GM21390 (cell line): ENCODE results near the gene CBX6.

Source experiments
- ATAC-seq: cut with Tn5 transposase; IDR thresholded peaks from one replicate; pipeline ENCODE4 v1.9.1; 2021; ENCODE audit not compliant: unreplicated experiment

Gene CBX6

DNA sequence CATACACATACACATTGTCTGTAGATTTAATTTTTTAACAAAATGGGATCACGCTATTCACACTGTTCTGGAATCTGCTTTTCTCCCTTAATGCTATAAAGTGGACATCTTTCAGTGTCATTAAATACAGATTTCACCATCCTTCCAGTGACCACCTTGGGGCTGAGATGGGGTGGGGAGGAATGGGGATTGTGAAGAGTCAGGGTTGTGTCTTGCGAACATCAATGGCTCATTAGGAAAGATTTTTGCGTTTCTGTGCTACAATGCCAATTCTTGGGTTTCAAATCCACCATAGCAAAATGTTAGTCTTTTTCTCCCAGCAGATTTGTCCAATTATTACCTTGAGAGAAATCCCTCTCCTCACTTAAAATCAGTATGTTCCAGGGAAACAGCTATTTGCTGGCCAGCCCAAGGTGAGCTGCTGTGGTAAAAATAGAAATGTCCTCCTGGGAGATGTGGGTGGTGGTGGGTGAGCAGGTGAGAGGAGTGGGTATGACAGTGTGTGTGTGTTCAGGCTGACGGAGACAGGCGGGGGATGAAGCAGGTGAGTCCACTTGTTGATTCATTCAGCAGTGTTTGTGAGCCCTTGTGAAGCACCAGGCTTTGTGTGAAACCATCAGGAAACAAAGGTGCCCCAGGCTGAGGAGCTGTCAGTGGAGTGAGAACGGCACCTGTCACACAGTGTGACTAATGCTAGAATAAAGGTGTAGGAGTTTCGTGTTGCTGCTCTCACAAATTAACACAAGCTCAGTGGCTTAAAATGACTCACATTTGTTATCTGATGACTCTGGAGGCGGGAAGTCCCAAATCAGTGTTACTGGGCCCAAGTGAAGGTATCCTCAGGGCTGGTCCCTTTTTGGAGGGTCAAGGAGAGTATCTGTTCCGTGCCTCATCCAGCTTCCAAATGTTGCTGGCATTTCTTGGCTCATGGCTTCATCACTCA is 1.7 kb upstream of the CBX6 start:
- ATAC-seq = no peak

- ATAC-seq = no peak
These were observed 824 bp upstream of the CBX6 start for GRCh38 chr22:38872831-38873248.

GRCh38 chr22:38871360-38872171 is 450 bp downstream of the CBX6 start:
- peak; percentile 13 for ATAC-seq

DNA sequence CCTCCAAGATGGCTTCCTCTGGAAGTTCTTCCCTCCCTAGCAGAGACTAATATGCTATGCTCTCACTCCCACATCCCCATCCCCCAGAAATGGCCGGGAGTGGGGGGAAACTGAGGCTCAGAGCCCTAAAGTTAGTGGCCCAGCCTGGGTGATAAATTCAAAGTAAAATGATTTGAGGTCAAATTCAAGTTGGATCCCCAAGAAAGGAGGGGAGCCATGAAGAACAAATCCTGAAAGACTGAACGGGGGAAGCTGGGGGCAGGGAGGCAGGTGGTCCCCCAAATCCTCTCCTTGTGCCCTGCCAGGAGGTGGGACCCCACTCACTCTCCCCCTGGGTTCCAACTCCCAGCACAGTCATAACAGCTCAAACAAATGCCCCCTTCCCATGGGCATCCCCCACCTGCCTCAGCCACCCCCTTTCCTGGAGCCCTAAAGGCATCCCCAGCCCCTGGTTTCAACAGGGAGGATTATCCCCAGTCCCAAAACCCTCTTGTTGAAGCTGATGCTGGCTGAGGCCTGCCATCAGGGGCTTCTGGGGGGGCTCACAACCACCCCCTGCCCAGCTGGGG is 1.1 kb downstream of the CBX6 start:
- ATAC-seq = no peak

DNA sequence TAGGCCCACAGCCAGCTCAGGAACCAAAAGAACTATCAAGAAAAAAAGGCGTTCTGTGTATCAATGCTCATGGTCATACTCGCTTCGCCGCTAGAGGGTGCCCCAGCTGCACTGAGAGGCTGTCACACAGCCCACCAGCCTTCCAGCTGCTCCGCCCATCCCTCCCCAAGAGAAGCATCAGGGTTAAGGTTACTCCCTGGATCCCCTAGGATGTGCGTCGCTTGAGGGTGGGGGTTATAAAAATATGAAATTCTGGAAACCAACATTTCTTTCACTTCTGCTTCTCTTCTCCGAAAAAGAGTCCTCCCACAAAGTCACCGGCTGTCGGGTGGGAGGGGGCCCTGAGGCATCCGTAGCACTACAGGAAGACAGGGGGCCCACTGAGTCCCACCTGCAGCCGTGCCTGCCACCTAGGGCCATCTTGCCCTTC is 1.7 kb downstream of the CBX6 start:
- ATAC-seq = no peak

GRCh38 chr22:38869663-38870062 is 2.4 kb downstream of the CBX6 start:
- ATAC-seq = no peak

- no peak for ATAC-seq
These were observed 3.1 kb downstream of the CBX6 start for GRCh38 chr22:38868886-38869381.

- ATAC-seq = no peak
These were observed 3.7 kb downstream of the CBX6 start for GRCh38 chr22:38868286-38868721.

GRCh38 chr22:38867471-38868285 is 4.3 kb downstream of the CBX6 start:
- no peak for ATAC-seq

DNA sequence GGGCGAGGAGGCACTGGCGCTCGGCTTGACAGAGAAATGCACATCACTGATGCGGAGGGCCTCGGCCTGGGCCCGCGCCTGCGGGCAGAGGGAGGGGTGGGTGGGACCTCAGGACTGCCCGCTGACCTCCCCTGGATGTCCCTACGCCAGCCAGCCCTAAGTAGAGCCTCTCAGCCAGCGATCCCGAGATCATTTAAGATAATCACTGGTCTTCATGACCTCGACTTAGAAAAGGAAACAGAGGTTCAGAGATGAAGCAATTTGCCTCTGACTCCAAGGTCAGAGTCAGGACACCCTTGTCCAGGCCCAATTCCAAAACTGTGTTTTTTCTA is 4.9 kb downstream of the CBX6 start:
- ATAC-seq = no peak

- ATAC-seq = no peak
These were observed 5.5 kb downstream of the CBX6 start for GRCh38 chr22:38866399-38867123.

DNA sequence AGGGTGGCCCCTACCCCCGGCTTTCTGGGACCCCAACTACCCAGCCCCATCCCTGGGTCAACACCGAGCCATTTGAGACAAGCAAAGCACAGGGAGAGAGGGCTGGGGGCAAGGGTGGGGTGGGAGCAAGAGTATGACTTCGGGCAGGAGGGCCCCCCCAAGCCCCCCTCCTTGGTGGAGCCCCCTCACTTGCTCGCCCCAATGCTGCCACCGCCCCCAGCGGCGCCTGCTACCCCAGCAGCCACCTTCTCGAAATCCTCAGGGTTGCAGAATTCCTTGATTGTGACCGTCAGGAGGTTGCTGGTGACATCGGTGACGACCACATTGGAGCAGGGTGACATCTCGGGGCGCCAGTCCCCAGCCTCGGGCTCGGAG is 6.0 kb downstream of the CBX6 start:
- no peak for ATAC-seq

- no peak for ATAC-seq
These were observed 6.6 kb downstream of the CBX6 start for GRCh38 chr22:38865201-38866023.

DNA sequence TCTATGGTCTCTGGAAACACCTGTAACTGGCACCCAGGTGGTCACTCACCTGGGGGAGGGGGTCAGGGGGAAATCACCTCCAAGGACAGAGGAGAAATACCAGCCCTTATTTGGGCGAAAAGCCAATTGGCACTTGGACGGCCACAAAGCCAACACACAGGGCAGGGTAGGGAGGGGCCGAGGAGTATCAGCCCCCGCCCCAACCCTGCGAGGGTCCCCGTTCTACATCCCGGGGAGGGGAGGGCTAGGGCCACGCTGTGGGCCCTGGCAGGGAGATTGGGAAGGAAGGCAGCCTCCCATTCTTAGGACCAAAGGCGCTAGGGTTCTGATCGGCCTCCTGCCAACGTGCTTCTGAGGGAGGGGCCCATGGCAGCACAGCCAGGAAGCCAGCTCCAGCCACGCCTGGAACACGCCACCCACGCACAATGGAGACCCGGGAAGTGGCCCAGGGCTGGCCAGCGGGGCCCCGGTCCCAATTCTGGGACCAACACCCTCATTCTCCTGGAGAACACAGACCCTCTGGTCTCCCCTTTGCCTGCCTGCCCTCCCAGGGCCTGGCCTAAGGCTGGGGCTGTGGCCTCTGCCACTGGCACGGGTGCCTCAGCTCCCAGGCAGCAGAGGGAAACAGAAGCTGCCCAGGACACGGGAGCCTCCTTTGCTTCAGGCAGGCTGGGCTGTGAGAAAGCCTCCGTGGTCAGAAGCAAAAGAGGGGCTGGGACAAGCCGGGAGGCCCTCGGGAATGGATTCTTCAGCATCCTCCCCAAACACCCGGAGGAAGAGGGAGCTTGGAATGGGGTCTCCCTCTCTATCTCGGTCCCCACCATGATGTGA is 7.4 kb downstream of the CBX6 start:
- ATAC-seq = no peak

DNA sequence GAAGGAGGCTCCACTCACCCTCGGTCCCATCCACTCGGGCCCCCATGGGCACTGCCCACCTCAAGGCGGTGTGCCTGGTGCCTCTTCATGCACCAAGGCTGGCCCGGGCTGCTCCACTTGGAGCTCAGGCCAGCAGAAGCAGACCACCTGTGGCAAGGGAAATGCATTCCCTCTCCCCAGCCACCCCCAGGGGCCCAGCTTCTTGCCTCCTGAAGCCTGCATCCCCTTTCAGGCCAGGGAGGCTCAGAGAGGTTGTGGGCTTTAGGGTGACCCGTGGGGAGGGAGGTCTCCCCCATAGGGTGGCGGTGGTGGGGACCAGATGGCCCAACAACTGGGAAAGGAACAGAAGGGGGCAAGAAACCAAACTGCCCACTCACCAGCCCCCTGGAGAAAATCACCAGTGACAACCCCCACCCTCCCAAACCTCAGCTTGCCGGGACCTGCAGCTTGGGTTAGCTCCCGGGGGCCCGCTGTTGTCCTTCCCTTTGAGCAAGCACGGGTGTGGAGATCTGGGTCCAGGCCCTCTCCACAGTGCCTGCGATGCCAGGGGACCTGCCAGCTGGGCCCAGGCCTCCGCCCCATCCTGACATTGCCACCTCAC is 8.4 kb downstream of the CBX6 start:
- ATAC-seq = no peak

DNA sequence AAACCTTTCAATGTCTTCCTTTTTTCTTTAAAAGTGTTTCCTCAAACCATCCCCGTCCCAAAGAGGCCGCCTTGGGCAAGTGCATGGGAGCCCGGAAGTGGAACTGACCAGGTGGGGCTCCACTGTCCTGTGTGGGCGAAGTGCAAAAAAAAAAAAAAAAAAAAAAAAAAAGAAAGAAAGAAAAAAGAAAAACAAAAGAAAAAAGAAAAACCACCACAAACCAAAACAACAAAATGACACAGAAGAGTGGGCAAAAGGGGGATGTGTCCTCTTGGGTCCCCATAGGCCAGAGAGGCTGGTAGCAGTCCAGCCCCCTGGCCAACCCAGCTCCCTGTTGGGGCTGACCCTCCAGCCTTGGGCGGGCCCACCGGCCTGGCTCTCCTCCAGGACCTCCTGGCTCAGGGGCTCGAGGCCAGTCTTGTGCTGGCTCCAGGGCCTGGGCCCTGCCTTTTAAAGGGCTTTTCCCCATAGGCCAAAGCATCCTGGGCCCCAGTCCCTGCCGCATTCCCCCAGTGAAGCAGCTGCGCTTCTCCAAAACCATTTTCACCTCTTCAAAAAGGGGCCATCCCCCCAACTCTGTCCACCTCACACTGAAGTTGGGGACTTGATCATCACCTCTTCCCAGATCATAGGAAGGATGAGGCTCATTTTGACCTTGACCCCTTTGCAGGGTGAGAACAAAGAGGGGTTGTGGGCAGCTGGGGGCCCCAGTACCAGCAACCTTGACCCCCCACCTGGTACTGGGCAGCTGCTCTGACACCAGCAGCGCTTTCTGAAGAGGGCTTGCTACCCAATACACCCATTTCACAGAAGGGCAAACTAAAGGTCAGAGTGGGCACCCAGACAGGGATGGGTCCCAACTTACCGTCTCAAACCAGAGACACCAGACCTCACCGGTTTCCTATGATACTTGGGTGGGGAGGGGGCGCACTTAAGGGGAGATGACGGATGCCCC is 9.4 kb downstream of the CBX6 start:
- ATAC-seq = no peak

GRCh38 chr22:38861927-38862326 is 10.1 kb downstream of the CBX6 start:
- no peak for ATAC-seq
